ENCODE data around the gene DCDC2C. TPM values are rescaled to one million over a fixed set of nuclear protein-coding genes. Genes with fewer than 3 reads are reported as not detected.

The DCDC2C gene
- polyA plus RNA-seq, 3 donors, result not detected

DNA sequence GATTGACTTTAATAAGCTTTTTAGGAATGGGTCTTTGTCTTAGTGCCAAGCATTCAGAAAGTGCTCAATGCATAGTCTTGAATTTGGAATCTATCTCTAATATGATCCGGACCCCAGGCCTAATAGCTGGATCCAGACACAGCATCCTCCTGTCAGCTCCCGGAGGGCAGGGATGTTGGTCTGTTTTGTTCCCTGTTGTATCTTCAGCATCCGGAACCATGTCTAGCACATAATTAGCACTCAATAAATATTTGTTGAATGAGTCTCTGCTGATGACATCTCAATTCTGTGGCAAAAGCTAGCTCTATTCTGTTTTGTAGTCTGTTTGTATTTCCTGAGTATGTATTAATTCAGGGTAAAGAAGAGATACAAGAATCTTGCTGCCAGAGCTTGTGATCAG lies 169.1 kb downstream of the DCDC2C start:
- Histone ChIP-seq H3K9ac (ENCODE audit: insufficient read depth, low read length, poor library complexity, severe bottlenecking) (no peak overlapping the region), H3K36me3 (replicated peaks in 1 of 2; ENCODE audit: control insufficient read depth in 1 of 2, insufficient read depth in 2 of 2, low read length in 2 of 2) (no peaks in the 10 kb centered on the region), H3K79me2 (ENCODE audit: insufficient read depth, low read length) (no peaks in the 10 kb centered on the region), H3K4me3 (replicated peaks in 1 of 3; ENCODE audit: low read depth in 2 of 3, low read length in 3 of 3) (no peak overlapping the region), H3K4me1 (ENCODE audit: control insufficient read depth in 1 of 2, insufficient read depth in 2 of 2, low read length in 2 of 2) (no peaks in the 10 kb centered on the region), H2AFZ (ENCODE audit: insufficient read depth, low read depth, low read length, poor library complexity, severe bottlenecking) (no peak overlapping the region), H3K9me3 (replicated peaks in 1 of 2; ENCODE audit: control insufficient read depth in 1 of 2, insufficient read depth in 1 of 2, low read length in 2 of 2) (no peaks in the 10 kb centered on the region), H3K27ac (ENCODE audit: low read depth in 1 of 2, low read length in 2 of 2) (no peak overlapping the region), H3K4me2 (replicated peaks; ENCODE audit: extremely low read depth, low read length, poor library complexity, severe bottlenecking) (no peak overlapping the region), H4K20me1 (ENCODE audit: insufficient read depth, low read length) (no peaks in the 10 kb centered on the region), H3K27me3 (ENCODE audit: control insufficient read depth in 2 of 2, insufficient read depth in 2 of 2, low read length in 2 of 2) (no peaks in the 10 kb centered on the region)
- intact Hi-C loops (cut with micrococcal nuclease), result no loop called here
- H3K27ac Mint-ChIP-seq, result no peak overlapping the region
- H3K27me3 Mint-ChIP-seq (ENCODE audit: low read depth in 3 of 3), result peaks cover 0 to 6% (median 4%) of the 10 kb centered on the region in 3 donors
- no CpG with 5 or more reads among the region's 3 CpGs for WGBS (ENCODE audit: insufficient coverage)
- no peak overlapping the region for H3K4me3 Mint-ChIP-seq
- H3K4me1 Mint-ChIP-seq, result no peaks in the 10 kb centered on the region
- no peaks in the 10 kb centered on the region for H3K36me3 Mint-ChIP-seq
- no peak for DNase-seq
- TF ChIP-seq, protein P1, sequence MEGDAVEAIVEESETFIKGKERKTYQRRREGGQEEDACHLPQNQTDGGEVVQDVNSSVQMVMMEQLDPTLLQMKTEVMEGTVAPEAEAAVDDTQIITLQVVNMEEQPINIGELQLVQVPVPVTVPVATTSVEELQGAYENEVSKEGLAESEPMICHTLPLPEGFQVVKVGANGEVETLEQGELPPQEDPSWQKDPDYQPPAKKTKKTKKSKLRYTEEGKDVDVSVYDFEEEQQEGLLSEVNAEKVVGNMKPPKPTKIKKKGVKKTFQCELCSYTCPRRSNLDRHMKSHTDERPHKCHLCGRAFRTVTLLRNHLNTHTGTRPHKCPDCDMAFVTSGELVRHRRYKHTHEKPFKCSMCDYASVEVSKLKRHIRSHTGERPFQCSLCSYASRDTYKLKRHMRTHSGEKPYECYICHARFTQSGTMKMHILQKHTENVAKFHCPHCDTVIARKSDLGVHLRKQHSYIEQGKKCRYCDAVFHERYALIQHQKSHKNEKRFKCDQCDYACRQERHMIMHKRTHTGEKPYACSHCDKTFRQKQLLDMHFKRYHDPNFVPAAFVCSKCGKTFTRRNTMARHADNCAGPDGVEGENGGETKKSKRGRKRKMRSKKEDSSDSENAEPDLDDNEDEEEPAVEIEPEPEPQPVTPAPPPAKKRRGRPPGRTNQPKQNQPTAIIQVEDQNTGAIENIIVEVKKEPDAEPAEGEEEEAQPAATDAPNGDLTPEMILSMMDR (IDR thresholded peaks at IDR 0.05), result no peak
- peaks cover 0 to 6% (median 0%) of the 10 kb centered on the region in 7 donors for H3K9me3 Mint-ChIP-seq

DNA sequence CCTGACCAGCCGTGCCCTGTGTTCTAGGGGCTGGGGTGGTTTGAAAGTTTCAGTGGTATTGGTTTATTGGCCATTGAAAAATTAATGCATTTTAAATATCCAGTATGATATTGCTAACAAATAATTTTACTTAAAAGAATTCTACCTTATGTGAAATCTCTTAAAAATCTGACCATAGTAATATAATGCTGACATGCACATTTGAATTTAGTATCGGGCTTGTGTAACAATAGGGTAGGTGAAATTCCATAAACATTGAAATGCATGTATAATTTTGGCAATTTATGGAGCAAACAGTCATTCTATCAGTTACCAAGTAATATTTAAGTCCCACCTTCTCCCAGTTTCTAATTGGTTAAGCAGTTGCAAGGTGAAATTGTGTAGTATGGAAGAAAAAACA lies 170.5 kb downstream of the DCDC2C start:
- Histone ChIP-seq H3K4me1 (ENCODE audit: control insufficient read depth in 1 of 2, insufficient read depth in 2 of 2, low read length in 2 of 2) (no peaks in the 10 kb centered on the region), H3K27ac (ENCODE audit: low read depth in 1 of 2, low read length in 2 of 2) (no peak overlapping the region), H3K9ac (ENCODE audit: insufficient read depth, low read length, poor library complexity, severe bottlenecking) (no peak overlapping the region), H3K4me3 (replicated peaks in 1 of 3; ENCODE audit: low read depth in 2 of 3, low read length in 3 of 3) (no peak overlapping the region), H2AFZ (ENCODE audit: insufficient read depth, low read depth, low read length, poor library complexity, severe bottlenecking) (no peak overlapping the region), H3K79me2 (ENCODE audit: insufficient read depth, low read length) (no peaks in the 10 kb centered on the region), H3K27me3 (ENCODE audit: control insufficient read depth in 2 of 2, insufficient read depth in 2 of 2, low read length in 2 of 2) (no peaks in the 10 kb centered on the region), H3K9me3 (replicated peaks in 1 of 2; ENCODE audit: control insufficient read depth in 1 of 2, insufficient read depth in 1 of 2, low read length in 2 of 2) (no peaks in the 10 kb centered on the region), H4K20me1 (ENCODE audit: insufficient read depth, low read length) (no peaks in the 10 kb centered on the region), H3K4me2 (replicated peaks; ENCODE audit: extremely low read depth, low read length, poor library complexity, severe bottlenecking) (no peak overlapping the region), H3K36me3 (replicated peaks in 1 of 2; ENCODE audit: control insufficient read depth in 1 of 2, insufficient read depth in 2 of 2, low read length in 2 of 2) (no peaks in the 10 kb centered on the region)
- WGBS (ENCODE audit: insufficient coverage), result no CpG with 5 or more reads among the region's 2 CpGs
- Mint-ChIP-seq H3K4me1 (no peaks in the 10 kb centered on the region), H3K27me3 (ENCODE audit: low read depth in 3 of 3) (peaks cover 3 to 8% (median 4%) of the 10 kb centered on the region in 3 donors), H3K27ac (no peak overlapping the region), H3K36me3 (no peaks in the 10 kb centered on the region), H3K4me3 (no peak overlapping the region), H3K9me3 (peaks cover 0 to 3% (median 0%) of the 10 kb centered on the region in 7 donors)
- DNase-seq, result no peak
- TF ChIP-seq, protein P1 (IDR thresholded peaks at IDR 0.05), result no peak
- intact Hi-C loops (cut with micrococcal nuclease), result no loop called here

All from CD14-positive monocyte (primary cell).